Cortex of kidney (tissue), 1 donor: ENCODE data around the gene RCAN3.
"Not testable (repeated sequence)": the region's sequence is repeated elsewhere in the genome, so short reads cannot be mapped to it uniquely, and the experiment has no call there.

Source experiments
- DNase-seq: peaks from one replicate; lab custom pipeline; 2025; lab: John Stamatoyannopoulos, UW

RCAN3 gene

GRCh38 chr1:24502709-24503058, at the start of gene RCAN3:
TSS of gene RCAN3 (plus strand) at chr1:24502836. CDS start at chr1:24514373, 11,537 bp downstream.
- no peak for DNase-seq

- DNase-seq, result no peak
Measured at GRCh38 chr1:24452922-24453485, 49.6 kb upstream of the RCAN3 start.

- DNase-seq, result no peak
Measured at GRCh38 chr1:24454673-24455072, 48.0 kb upstream of the RCAN3 start.

GRCh38 chr1:24455272-24455671, 47.4 kb upstream of the RCAN3 start:
- DNase-seq, result no peak

- no peak for DNase-seq
Measured at GRCh38 chr1:24457866-24458265, 44.8 kb upstream of the RCAN3 start.

- no peak for DNase-seq
Measured at GRCh38 chr1:24459551-24460266, 42.9 kb upstream of the RCAN3 start.

- DNase-seq, result not testable (repeated sequence)
Measured at GRCh38 chr1:24462128-24462527, 40.5 kb upstream of the RCAN3 start.

GRCh38 chr1:24463776-24464735, 38.6 kb upstream of the RCAN3 start:
- DNase-seq, result no peak

- no peak for DNase-seq
Measured at GRCh38 chr1:24465099-24465498, 37.5 kb upstream of the RCAN3 start.

- no peak for DNase-seq
Measured at GRCh38 chr1:24465638-24466037, 37.0 kb upstream of the RCAN3 start.

GRCh38 chr1:24468685-24469316, 33.8 kb upstream of the RCAN3 start:
- no peak for DNase-seq

- no peak for DNase-seq
Measured at GRCh38 chr1:24470592-24470991, 32.0 kb upstream of the RCAN3 start.

- DNase-seq, result no peak
Measured at GRCh38 chr1:24472527-24473251, 29.9 kb upstream of the RCAN3 start.

- DNase-seq, result no peak
Measured at GRCh38 chr1:24474193-24474592, 28.4 kb upstream of the RCAN3 start.

GRCh38 chr1:24475700-24476099, 26.9 kb upstream of the RCAN3 start:
- DNase-seq, result no peak

GRCh38 chr1:24476571-24476970, 26.1 kb upstream of the RCAN3 start:
- DNase-seq, result no peak

- DNase-seq, result no peak
Measured at GRCh38 chr1:24477309-24477708, 25.3 kb upstream of the RCAN3 start.

GRCh38 chr1:24481101-24481500, 21.5 kb upstream of the RCAN3 start:
- DNase-seq, result no peak

- DNase-seq, result no peak
Measured at GRCh38 chr1:24481843-24482610, 20.6 kb upstream of the RCAN3 start.

GRCh38 chr1:24483441-24483840, 19.2 kb upstream of the RCAN3 start:
- no peak for DNase-seq

- no peak for DNase-seq
Measured at GRCh38 chr1:24484199-24484598, 18.4 kb upstream of the RCAN3 start.
